HepG2 (cell line): ENCODE data around the gene PTPRD. TPM values are rescaled to one million over a fixed set of nuclear protein-coding genes. Genes with fewer than 3 reads are reported as not detected.

Source experiments
- HOXA3 ChIP-seq: sonication (generic); formaldehyde crosslinking; IDR thresholded peaks from 2 replicates; pipeline ENCODE4 v1.5.0; 2020; ENCODE audit warnings: missing genetic modification reagents
- MBNL3 ChIP-seq: fragments of 250-450 bp; sonication (Bioruptor Pico); conservative IDR thresholded peaks from 2 replicates; pipeline ENCODE4 v1.8.0; 2022; ENCODE audit warnings: mild to moderate bottlenecking, inconsistent platforms
- TAF15 ChIP-seq: fragments of 200-400 bp; formaldehyde crosslinking; IDR thresholded peaks from one replicate; pipeline ENCODE4 v1.6.1; 2018; ENCODE audit warnings: mild to moderate bottlenecking, low read depth, low read length; ENCODE audit not compliant: poor library complexity, severe bottlenecking
- ZFP62 ChIP-seq: sonication (generic); formaldehyde crosslinking; IDR thresholded peaks from 2 replicates; pipeline ENCODE4 v1.4.0; 2020; ENCODE audit warnings: missing genetic modification reagents
- ZKSCAN5 ChIP-seq: sonication (generic); formaldehyde crosslinking; IDR thresholded peaks from 2 replicates; pipeline ENCODE4 v1.5.1; 2020; ENCODE audit warnings: mild to moderate bottlenecking, missing genetic modification reagents
- ZNF674 ChIP-seq: sonication (generic); formaldehyde crosslinking; IDR thresholded peaks from 2 replicates; pipeline ENCODE4 v1.5.0; 2020; ENCODE audit warnings: low read depth, mild to moderate bottlenecking, missing genetic modification reagents
- polyA plus RNA-seq, 8 experiments: library from polyadenylated mRNA; depleted of rRNA in 3 of 8; stranded (reverse) in 7 of 8; unstranded in 1 of 8; fragments of >200 nt; fragmentation: Illumina TruSeq in 4 of 8; extraction: Trizol in 4 of 8; gene quantifications; 2 replicates each; pipeline versions ENCODE4 v1.2.1 to v1.2.3, GENCODE V29; 2011 to 2016; ENCODE audit warnings: low read depth in 4 of 8, missing spikeins in 1 of 8, mixed read lengths in 1 of 8; ENCODE audit not compliant: insufficient read depth in 1 of 8
- total RNA-seq, 5 experiments: library from RNA; depleted of rRNA; stranded (reverse); fragments of >200 nt; fragmentation: Illumina TruSeq; extraction: Trizol; gene quantifications; 2 replicates each; pipeline ENCODE4 v1.2.3, GENCODE V29; 2016; ENCODE audit warnings: low read depth in 1 of 5
- TF ChIP-seq, protein P1 (sequence below): sonication (generic); formaldehyde crosslinking; IDR thresholded peaks from 2 replicates; pipeline ENCODE4 v1.4.0; 2020; ENCODE audit warnings: mild to moderate bottlenecking, missing genetic modification reagents
- TF ChIP-seq, protein P2 (sequence below), 2 experiments: fragments of 450-650 bp in 1 of 2; sonication (generic) in 1 of 2; formaldehyde crosslinking in 1 of 2; IDR thresholded peaks; 2 replicates each; pipeline versions ENCODE4 v1.6.1 to v1.8.0; 2016 to 2022; ENCODE audit warnings: antibody characterized with exemption in 1 of 2, mild to moderate bottlenecking in 1 of 2, missing genetic modification reagents in 1 of 2

Gene PTPRD
- total and polyA plus RNA-seq, 2 of the 13 experiments (the other 11 are each of a cell fraction or from before 2014, with no cell fraction given), result 0.05 TPM; not detected in 1

DNA sequence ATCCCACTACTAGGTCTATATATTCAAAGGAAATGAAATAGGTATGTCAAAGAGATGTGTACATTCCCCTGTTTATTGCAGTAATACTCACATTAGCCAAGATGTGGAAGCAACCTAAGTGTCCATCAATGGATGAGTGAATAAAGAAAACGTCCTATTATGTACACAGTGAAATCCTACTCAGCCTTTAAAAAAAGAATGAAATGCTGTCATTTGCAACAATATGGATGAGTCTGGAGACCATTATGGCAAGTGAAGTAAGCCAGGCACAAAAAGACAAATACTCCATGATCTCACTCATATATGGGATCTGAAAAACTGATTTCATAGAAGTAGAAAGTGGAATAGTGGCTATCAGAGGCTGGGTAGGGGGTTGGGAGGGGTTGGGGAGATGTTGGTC lies 1904.1 kb downstream of the PTPRD start (continued):
- TF ChIP-seq ZKSCAN5 (no peak), HOXA3 (no peak), TAF15 (no peak), ZNF674 (CRISPR knock-in tag) (no peak), ZFP62 (CRISPR knock-in tag) (no peak), MBNL3 (CRISPR knock-in tag) (no peak)
- TF ChIP-seq, protein P1, sequence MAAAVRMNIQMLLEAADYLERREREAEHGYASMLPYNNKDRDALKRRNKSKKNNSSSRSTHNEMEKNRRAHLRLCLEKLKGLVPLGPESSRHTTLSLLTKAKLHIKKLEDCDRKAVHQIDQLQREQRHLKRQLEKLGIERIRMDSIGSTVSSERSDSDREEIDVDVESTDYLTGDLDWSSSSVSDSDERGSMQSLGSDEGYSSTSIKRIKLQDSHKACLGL (CRISPR knock-in tag), result no peak
- TF ChIP-seq, protein P2, sequence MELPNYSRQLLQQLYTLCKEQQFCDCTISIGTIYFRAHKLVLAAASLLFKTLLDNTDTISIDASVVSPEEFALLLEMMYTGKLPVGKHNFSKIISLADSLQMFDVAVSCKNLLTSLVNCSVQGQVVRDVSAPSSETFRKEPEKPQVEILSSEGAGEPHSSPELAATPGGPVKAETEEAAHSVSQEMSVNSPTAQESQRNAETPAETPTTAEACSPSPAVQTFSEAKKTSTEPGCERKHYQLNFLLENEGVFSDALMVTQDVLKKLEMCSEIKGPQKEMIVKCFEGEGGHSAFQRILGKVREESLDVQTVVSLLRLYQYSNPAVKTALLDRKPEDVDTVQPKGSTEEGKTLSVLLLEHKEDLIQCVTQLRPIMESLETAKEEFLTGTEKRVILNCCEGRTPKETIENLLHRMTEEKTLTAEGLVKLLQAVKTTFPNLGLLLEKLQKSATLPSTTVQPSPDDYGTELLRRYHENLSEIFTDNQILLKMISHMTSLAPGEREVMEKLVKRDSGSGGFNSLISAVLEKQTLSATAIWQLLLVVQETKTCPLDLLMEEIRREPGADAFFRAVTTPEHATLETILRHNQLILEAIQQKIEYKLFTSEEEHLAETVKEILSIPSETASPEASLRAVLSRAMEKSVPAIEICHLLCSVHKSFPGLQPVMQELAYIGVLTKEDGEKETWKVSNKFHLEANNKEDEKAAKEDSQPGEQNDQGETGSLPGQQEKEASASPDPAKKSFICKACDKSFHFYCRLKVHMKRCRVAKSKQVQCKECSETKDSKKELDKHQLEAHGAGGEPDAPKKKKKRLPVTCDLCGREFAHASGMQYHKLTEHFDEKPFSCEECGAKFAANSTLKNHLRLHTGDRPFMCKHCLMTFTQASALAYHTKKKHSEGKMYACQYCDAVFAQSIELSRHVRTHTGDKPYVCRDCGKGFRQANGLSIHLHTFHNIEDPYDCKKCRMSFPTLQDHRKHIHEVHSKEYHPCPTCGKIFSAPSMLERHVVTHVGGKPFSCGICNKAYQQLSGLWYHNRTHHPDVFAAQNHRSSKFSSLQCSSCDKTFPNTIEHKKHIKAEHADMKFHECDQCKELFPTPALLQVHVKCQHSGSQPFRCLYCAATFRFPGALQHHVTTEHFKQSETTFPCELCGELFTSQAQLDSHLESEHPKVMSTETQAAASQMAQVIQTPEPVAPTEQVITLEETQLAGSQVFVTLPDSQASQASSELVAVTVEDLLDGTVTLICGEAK (IDR thresholded peaks at IDR 0.05), result no peak
- TF ChIP-seq, protein P2 (CRISPR knock-in tag; IDR thresholded peaks at IDR 0.05), result no peak
